ENCODE measurements around the gene CDYL.

- TF ChIP-seq CTCF (conservative IDR thresholded peaks at IDR 0.05; ENCODE audit: low read depth, low read length) (no peak), EZH2 (IDR thresholded peaks at IDR 0.05; ENCODE audit: low read length, unreplicated experiment) (no peak)
Observed at GRCh38 chr6:4776131-4776492, at the start of gene CDYL.

All from PC-3 (cell line).